OCI-LY1 (cell line): ENCODE measurements around the gene ZEB1.

ENCODE experiments used
- H2AFZ ChIP-seq: fragments of 200-600 bp; sonication (generic), shearing (Covaris generic); 2 replicates; pipeline ENCODE4 v1.6.0; 2014; ENCODE audit warnings: antibody characterized with exemption, mild to moderate bottlenecking, low read length
- H3F3A ChIP-seq: fragments of 200-600 bp; sonication (generic), shearing (Covaris generic); 2 replicates; pipeline ENCODE4 v1.6.0; 2014; ENCODE audit warnings: mild to moderate bottlenecking, antibody characterized with exemption, low read length, moderate library complexity; ENCODE audit not compliant: insufficient read depth
- H3K27ac ChIP-seq: fragments of 200-600 bp; sonication (generic); 2 replicates; pipeline ENCODE4 v1.5.1; 2014; ENCODE audit warnings: low read length, mixed run types, mild to moderate bottlenecking, low read depth; ENCODE audit not compliant: poor library complexity, severe bottlenecking
- H3K27me3 ChIP-seq: fragments of 200-600 bp; sonication (generic); 2 replicates; pipeline ENCODE4 v1.6.0; 2014; ENCODE audit warnings: antibody characterized with exemption, mild to moderate bottlenecking, low read length, moderate library complexity; ENCODE audit not compliant: insufficient read depth
- H3K36me3 ChIP-seq: fragments of 200-600 bp; sonication (generic); 2 replicates; pipeline ENCODE4 v1.6.1; 2014; ENCODE audit warnings: mild to moderate bottlenecking, antibody characterized with exemption, low read length, moderate library complexity, mixed read lengths; ENCODE audit not compliant: insufficient read depth
- H3K4me1 ChIP-seq: fragments of 200-600 bp; sonication (generic); 2 replicates; pipeline ENCODE4 v1.5.1; 2014; ENCODE audit warnings: mild to moderate bottlenecking, low read length, moderate library complexity; ENCODE audit not compliant: insufficient read depth, severe bottlenecking
- H3K4me2 ChIP-seq: fragments of 200-600 bp; sonication (generic), shearing (Covaris generic); 2 replicates; pipeline ENCODE4 v1.6.1; 2014; ENCODE audit warnings: low read length
- H3K4me3 ChIP-seq: fragments of 200-600 bp; sonication (generic); 2 replicates; pipeline ENCODE4 v1.5.1; 2014; ENCODE audit warnings: low read length, low read depth, mild to moderate bottlenecking, mixed read lengths; ENCODE audit not compliant: poor library complexity, severe bottlenecking
- H3K79me2 ChIP-seq: fragments of 200-600 bp; shearing (Covaris generic); 2 replicates; pipeline ENCODE4 v1.6.1; 2016; ENCODE audit warnings: mixed run types, low read length, mixed read lengths; ENCODE audit not compliant: insufficient read depth
- H3K9ac ChIP-seq: fragments of 200-600 bp; sonication (generic), shearing (Covaris generic); 2 replicates; pipeline ENCODE4 v1.6.1; 2014; ENCODE audit warnings: mild to moderate bottlenecking, low read length, mixed read lengths
- H3K9me2 ChIP-seq: fragments of 200-600 bp; sonication (generic), shearing (Covaris generic); 2 replicates; pipeline ENCODE4 v1.6.1; 2014; ENCODE audit warnings: low read depth, mild to moderate bottlenecking, low read length, mixed read lengths
- H3K9me3 ChIP-seq: fragments of 200-600 bp; shearing (Covaris generic); 2 replicates; pipeline ENCODE4 v1.6.1; 2014; ENCODE audit warnings: low read length, mixed read lengths
- H4K20me1 ChIP-seq: fragments of 200-600 bp; sonication (generic), shearing (Covaris generic); 2 replicates; pipeline ENCODE4 v1.6.0; 2016; ENCODE audit warnings: mild to moderate bottlenecking, low read length; ENCODE audit not compliant: insufficient read depth
- EZH2 ChIP-seq: fragments of 200-600 bp; sonication (generic), shearing (Covaris generic); IDR thresholded peaks from 2 replicates; pipeline ENCODE4 v1.8.0; 2017; ENCODE audit warnings: borderline replicate concordance, mixed run types, mild to moderate bottlenecking, antibody characterized with exemption, low read length, moderate library complexity, mixed read lengths
- TF ChIP-seq, protein P1 (sequence below): fragments of 200-600 bp; sonication (generic), shearing (Covaris generic); IDR thresholded peaks from 2 replicates; pipeline ENCODE4 v1.5.1; 2017; ENCODE audit warnings: mild to moderate bottlenecking, antibody characterized with exemption, low read length, moderate library complexity, mixed read lengths

ZEB1 gene

GRCh38 chr10:31536302-31536701 lies 217.3 kb downstream of the ZEB1 start:
- Histone ChIP-seq H4K20me1 (no peaks in the 10 kb centered on the region), H3K9me3 (no peaks in the 10 kb centered on the region), H3K4me3 (no peak overlapping the region), H3K36me3 (no peaks in the 10 kb centered on the region), H3K27ac (no peak overlapping the region), H2AFZ (no peak overlapping the region), H3K9ac (no peak overlapping the region), H3K4me1 (no peaks in the 10 kb centered on the region), H3K79me2 (no peaks in the 10 kb centered on the region), H3K27me3 (no peaks in the 10 kb centered on the region), H3F3A (no peaks in the 10 kb centered on the region), H3K9me2 (no peaks in the 10 kb centered on the region), H3K4me2 (no peak overlapping the region)
- TF ChIP-seq, protein P1, sequence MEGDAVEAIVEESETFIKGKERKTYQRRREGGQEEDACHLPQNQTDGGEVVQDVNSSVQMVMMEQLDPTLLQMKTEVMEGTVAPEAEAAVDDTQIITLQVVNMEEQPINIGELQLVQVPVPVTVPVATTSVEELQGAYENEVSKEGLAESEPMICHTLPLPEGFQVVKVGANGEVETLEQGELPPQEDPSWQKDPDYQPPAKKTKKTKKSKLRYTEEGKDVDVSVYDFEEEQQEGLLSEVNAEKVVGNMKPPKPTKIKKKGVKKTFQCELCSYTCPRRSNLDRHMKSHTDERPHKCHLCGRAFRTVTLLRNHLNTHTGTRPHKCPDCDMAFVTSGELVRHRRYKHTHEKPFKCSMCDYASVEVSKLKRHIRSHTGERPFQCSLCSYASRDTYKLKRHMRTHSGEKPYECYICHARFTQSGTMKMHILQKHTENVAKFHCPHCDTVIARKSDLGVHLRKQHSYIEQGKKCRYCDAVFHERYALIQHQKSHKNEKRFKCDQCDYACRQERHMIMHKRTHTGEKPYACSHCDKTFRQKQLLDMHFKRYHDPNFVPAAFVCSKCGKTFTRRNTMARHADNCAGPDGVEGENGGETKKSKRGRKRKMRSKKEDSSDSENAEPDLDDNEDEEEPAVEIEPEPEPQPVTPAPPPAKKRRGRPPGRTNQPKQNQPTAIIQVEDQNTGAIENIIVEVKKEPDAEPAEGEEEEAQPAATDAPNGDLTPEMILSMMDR: no peak
- no peak for TF ChIP-seq EZH2

DNA sequence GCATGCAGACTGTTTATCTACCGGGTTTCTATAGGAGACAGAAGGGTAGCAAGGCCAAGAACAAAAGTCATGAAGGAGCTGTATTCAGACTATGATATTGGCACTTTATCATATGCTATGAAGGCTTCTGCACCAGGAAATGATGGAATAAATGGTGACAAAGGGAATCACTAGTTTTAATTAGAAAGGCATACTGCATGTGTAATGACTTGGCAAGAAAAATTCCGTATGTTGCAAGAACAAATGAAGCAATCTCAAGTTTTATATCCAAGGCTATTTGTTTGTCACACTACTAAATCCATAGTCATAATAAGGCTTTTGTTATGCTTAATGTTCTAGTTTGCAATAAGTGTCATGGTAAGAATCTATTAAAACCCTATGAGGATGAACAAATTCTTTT lies 230.9 kb downstream of the ZEB1 start:
- no peaks in the 10 kb centered on the region for H4K20me1 ChIP-seq
- no peaks in the 10 kb centered on the region for H3K36me3 ChIP-seq
- H3K4me1 ChIP-seq: no peaks in the 10 kb centered on the region
- no peak overlapping the region for H2AFZ ChIP-seq
- H3K9me2 ChIP-seq: no peaks in the 10 kb centered on the region
- no peak overlapping the region for H3K27ac ChIP-seq
- no peaks in the 10 kb centered on the region for H3K79me2 ChIP-seq
- no peak for TF ChIP-seq EZH2
- TF ChIP-seq, protein P1: no peak
- no peaks in the 10 kb centered on the region for H3K9me3 ChIP-seq
- H3K4me2 ChIP-seq: no peak overlapping the region
- H3K4me3 ChIP-seq: no peak overlapping the region
- no peak overlapping the region for H3K9ac ChIP-seq
- H3F3A ChIP-seq: no peaks in the 10 kb centered on the region
- no peaks in the 10 kb centered on the region for H3K27me3 ChIP-seq

- Histone ChIP-seq H3K9me2 (no peaks in the 10 kb centered on the region), H4K20me1 (no peaks in the 10 kb centered on the region), H3K27me3 (no peaks in the 10 kb centered on the region), H3K4me3 (no peak overlapping the region), H3K36me3 (no peaks in the 10 kb centered on the region), H3F3A (no peaks in the 10 kb centered on the region), H3K27ac (no peak overlapping the region), H2AFZ (no peak overlapping the region), H3K4me1 (no peaks in the 10 kb centered on the region), H3K4me2 (no peak overlapping the region), H3K9ac (no peak overlapping the region), H3K9me3 (no peaks in the 10 kb centered on the region), H3K79me2 (no peaks in the 10 kb centered on the region)
- TF ChIP-seq, protein P1: no peak
- no peak for TF ChIP-seq EZH2
Observed at GRCh38 chr10:31554556-31554955, 235.5 kb downstream of the ZEB1 start.
